ENCODE measurements around the gene FAH. TPM values are rescaled to one million over a fixed set of nuclear protein-coding genes. Genes with fewer than 3 reads are reported as not detected.

The FAH gene
- total RNA-seq, 1 donor from 2014 or later, result 81.4 TPM

DNA sequence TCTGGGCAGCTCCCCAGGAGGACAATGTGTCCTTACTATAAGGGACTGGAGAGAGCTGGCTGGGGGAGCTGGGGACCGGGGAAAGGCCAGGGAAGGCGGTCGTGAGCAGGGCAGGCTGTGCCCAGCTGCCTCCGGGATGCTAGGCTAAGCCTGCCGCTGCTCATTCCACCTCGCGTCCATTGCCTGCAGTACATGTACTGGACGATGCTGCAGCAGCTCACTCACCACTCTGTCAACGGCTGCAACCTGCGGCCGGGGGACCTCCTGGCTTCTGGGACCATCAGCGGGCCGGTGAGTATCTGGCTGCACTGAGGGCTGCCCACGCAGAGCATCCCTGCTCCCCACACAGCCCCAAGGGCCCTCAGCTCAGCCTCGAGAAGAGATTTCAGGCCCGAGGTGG, 27.1 kb downstream of the FAH start:
- peaks cover 25% of the 10 kb centered on the region for H3K36me3 Mint-ChIP-seq (ENCODE audit: low read depth)
- no peak overlapping the region for H3K4me3 Mint-ChIP-seq
- intact Hi-C loops (cut with micrococcal nuclease), result loop anchor here (2.0 kb wide), 1 partner anchor 799 kb away; no protein-coding TSS in a partner anchor
- H3K27me3 Mint-ChIP-seq (ENCODE audit: insufficient read depth), result no peaks in the 10 kb centered on the region
- H3K9me3 Mint-ChIP-seq, result no peaks in the 10 kb centered on the region
- no peaks in the 10 kb centered on the region for H3K4me1 Mint-ChIP-seq (ENCODE audit: low read depth)
- no peak overlapping the region for H3K27ac Mint-ChIP-seq
- no peak for DNase-seq (ENCODE audit: low spot score)

DNA sequence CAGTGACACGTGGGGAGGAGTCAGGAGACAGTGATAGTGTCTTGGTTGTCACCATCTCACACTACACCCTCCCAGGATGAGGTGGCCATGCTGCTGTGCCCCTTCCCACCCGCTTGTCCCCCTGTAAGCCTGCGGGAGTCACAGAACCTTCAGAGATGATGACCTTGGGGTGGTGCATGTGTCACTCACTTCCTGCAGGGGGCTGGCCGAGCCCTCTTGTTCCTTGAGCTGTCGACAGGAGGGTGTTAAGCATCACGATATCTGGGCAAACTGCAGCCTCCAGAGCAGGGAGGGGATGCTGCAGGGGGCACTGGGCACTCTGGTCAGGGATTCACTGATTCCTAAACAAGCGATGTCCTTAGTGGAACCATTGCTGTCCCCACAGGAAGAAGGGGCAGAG, 27.7 kb downstream of the FAH start:
- DNase-seq (ENCODE audit: low spot score), result no peak
- peaks cover 28% of the 10 kb centered on the region for H3K36me3 Mint-ChIP-seq (ENCODE audit: low read depth)
- no peak overlapping the region for H3K4me3 Mint-ChIP-seq
- no peaks in the 10 kb centered on the region for H3K9me3 Mint-ChIP-seq
- no peaks in the 10 kb centered on the region for H3K27me3 Mint-ChIP-seq (ENCODE audit: insufficient read depth)
- no peak overlapping the region for H3K27ac Mint-ChIP-seq
- H3K4me1 Mint-ChIP-seq (ENCODE audit: low read depth), result no peaks in the 10 kb centered on the region
- intact Hi-C loops (cut with micrococcal nuclease), result no loop called here

DNA sequence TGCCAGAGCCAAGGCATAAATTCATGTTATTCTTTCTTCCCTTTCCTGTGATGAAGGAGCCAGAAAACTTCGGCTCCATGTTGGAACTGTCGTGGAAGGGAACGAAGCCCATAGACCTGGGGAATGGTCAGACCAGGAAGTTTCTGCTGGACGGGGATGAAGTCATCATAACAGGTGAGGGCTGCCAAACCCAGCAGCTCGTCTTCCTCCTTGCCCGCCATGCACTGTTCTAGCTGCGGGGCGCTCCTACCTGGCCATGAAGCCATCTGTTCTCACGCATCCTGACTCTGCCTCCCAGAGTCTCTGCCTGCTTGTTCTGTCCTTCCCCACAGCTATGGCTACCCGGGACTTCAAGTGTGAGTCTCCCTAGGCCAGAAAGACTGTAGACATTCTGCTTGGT, 28.2 kb downstream of the FAH start:
- no peak for DNase-seq (ENCODE audit: low spot score)
- intact Hi-C loops (cut with micrococcal nuclease), result no loop called here
- H3K27me3 Mint-ChIP-seq (ENCODE audit: insufficient read depth), result no peaks in the 10 kb centered on the region
- H3K4me1 Mint-ChIP-seq (ENCODE audit: low read depth), result no peaks in the 10 kb centered on the region
- peaks cover 26% of the 10 kb centered on the region for H3K36me3 Mint-ChIP-seq (ENCODE audit: low read depth)
- no peak overlapping the region for H3K4me3 Mint-ChIP-seq
- no peak overlapping the region for H3K27ac Mint-ChIP-seq
- H3K9me3 Mint-ChIP-seq, result no peaks in the 10 kb centered on the region

DNA sequence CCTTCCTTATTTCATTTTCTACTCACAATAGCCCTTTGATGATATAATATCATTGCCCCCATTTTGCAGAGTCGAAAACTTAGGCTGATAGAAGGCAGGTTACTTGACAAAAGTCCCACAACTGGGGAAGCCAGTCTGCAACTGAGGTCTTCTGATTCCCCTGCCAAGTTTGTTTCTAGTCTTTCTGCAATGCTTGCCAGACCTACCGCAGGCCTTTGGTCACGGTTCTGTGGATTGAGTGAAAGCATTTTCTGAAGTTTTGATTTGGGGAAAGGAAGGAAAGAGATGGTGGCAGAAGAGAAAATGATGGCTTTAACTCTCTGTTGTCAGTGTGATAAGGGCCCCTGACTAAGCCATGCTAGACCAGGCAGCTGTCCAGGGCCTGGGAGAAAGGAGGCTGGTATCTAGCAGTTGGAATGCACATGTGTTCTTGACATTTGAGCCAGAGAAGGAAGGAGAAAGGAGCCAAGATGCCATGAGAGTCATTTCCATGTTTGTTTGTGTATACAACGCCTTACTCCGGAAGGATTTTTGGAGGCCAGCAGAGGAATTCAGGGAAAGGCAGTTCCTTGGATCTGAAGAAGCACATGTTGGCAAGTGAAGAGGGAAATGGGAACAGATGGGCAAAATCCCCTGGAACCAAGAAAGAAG, 29.9 kb downstream of the FAH start:
- Mint-ChIP-seq H3K4me3 (no peak overlapping the region), H3K36me3 (ENCODE audit: low read depth) (peaks cover 40% of the 10 kb centered on the region), H3K4me1 (ENCODE audit: low read depth) (no peaks in the 10 kb centered on the region), H3K9me3 (no peaks in the 10 kb centered on the region), H3K27me3 (ENCODE audit: insufficient read depth) (no peaks in the 10 kb centered on the region), H3K27ac (no peak overlapping the region)
- intact Hi-C loops (cut with micrococcal nuclease), result no loop called here
- DNase-seq (ENCODE audit: low spot score), result no peak

DNA sequence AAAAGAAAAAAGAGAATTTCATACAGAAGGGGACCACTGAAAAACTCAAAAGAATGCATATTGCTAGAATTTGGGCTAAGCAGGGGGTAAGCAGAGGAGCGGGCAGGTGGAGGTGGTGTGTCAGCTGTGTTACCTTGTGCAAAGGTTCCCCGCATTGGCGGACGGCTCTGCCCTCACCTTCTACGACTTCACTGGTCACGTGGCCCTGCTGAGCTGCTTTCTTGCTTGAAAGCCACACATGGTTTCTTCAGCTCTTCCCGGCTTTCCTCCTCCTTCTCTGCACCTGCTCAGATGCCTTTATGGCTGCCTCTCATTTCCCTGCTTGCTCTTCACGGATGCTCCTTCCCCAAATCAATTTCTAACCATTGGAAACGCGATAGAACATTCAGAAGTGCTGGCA, 30.5 kb downstream of the FAH start:
- DNase-seq (ENCODE audit: low spot score), result no peak
- Mint-ChIP-seq H3K27ac (no peak overlapping the region), H3K9me3 (no peaks in the 10 kb centered on the region), H3K4me1 (ENCODE audit: low read depth) (no peaks in the 10 kb centered on the region), H3K27me3 (ENCODE audit: insufficient read depth) (no peaks in the 10 kb centered on the region), H3K36me3 (ENCODE audit: low read depth) (peaks cover 41% of the 10 kb centered on the region), H3K4me3 (no peak overlapping the region)
- intact Hi-C loops (cut with micrococcal nuclease), result no loop called here

DNA sequence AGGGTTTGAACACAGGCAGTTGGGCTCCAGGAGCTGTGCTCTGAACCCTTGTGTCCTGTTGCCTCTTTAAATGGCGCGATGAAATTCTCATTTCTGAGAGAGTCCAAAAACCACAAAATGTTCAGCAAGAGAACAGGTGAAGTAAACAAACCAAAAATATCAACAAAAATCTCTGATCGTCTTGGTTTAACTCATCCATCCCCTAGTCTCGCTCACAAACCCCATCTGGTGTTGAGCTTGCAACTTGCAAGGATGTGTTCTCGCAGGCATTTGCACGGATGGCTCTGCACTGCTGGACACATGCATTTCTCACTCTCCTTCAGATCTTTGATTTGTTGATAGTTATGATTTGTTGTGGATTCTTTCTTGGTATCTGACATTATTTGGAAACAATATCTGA, 31.1 kb downstream of the FAH start:
- no peak overlapping the region for H3K27ac Mint-ChIP-seq
- H3K4me3 Mint-ChIP-seq, result no peak overlapping the region
- H3K36me3 Mint-ChIP-seq (ENCODE audit: low read depth), result peaks cover 41% of the 10 kb centered on the region
- H3K9me3 Mint-ChIP-seq, result no peaks in the 10 kb centered on the region
- DNase-seq (ENCODE audit: low spot score), result no peak
- intact Hi-C loops (cut with micrococcal nuclease), result no loop called here
- no peaks in the 10 kb centered on the region for H3K4me1 Mint-ChIP-seq (ENCODE audit: low read depth)
- H3K27me3 Mint-ChIP-seq (ENCODE audit: insufficient read depth), result no peaks in the 10 kb centered on the region

DNA sequence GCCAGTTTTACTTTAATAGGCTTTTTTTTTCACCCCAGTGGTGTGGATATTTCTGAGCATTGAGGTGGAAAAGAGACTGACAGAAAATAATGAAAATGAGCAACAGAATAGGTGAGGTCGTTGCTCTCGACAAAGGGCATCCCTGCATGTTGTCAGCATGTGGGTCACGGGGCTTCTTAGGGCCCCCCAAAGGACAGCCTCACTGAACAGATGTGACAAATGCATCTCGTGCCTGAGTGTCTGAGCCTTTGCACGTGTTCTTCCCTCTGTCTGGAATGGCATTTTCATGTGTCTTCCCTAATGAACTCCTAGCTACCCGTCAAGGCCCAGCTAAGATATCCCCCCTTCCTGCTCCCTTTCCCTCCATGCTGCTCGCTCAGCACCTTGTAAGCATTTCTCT, 31.8 kb downstream of the FAH start:
- Mint-ChIP-seq H3K9me3 (no peaks in the 10 kb centered on the region), H3K27me3 (ENCODE audit: insufficient read depth) (no peaks in the 10 kb centered on the region), H3K4me3 (no peak overlapping the region), H3K36me3 (ENCODE audit: low read depth) (peaks cover 41% of the 10 kb centered on the region), H3K4me1 (ENCODE audit: low read depth) (no peaks in the 10 kb centered on the region), H3K27ac (no peak overlapping the region)
- intact Hi-C loops (cut with micrococcal nuclease), result no loop called here
- DNase-seq (ENCODE audit: low spot score), result no peak

DNA sequence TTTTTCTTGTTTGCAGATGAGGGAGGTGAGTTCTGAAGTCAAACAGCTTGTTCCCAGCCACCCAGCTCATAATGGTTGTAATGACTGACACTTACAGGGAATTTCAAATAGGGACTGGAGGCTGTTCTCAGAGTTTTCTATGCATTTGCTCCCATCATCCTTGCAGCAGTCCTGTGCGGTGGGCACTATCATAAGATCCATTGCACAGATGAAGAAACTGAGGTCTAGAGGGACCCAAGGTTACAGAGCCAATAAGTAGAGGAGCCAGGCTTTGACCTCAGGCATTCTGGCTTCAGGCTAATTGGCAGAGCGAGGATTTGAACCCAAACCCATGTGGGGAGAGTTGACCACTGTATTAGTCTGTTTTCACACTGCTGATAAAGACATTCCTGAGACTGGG, 32.4 kb downstream of the FAH start:
- Mint-ChIP-seq H3K9me3 (no peaks in the 10 kb centered on the region), H3K27ac (no peak overlapping the region), H3K4me3 (no peak overlapping the region), H3K27me3 (ENCODE audit: insufficient read depth) (no peaks in the 10 kb centered on the region), H3K36me3 (ENCODE audit: low read depth) (peaks cover 39% of the 10 kb centered on the region), H3K4me1 (ENCODE audit: low read depth) (no peaks in the 10 kb centered on the region)
- no peak for DNase-seq (ENCODE audit: low spot score)
- intact Hi-C loops (cut with micrococcal nuclease), result no loop called here

DNA sequence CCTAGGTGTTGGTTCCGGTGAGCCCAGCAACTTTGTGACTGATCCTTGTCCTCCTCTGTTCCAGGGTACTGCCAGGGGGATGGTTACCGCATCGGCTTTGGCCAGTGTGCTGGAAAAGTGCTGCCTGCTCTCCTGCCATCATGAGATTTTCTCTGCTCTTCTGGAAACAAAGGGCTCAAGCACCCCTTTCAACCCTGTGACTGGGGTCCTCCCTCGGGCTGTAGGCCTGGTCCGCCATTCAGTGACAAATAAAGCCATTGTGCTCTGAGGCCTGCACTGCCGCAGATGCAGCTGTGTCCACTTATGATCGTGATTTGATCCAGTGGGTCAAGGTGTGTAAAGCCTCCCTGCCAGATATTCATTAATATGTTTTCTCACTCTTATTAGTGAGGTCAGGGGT, 33.3 kb downstream of the FAH start:
- no peak overlapping the region for H3K27ac Mint-ChIP-seq
- H3K4me1 Mint-ChIP-seq (ENCODE audit: low read depth), result no peaks in the 10 kb centered on the region
- intact Hi-C loops (cut with micrococcal nuclease), result no loop called here
- DNase-seq (ENCODE audit: low spot score), result no peak
- no peak overlapping the region for H3K4me3 Mint-ChIP-seq
- no peaks in the 10 kb centered on the region for H3K27me3 Mint-ChIP-seq (ENCODE audit: insufficient read depth)
- no peaks in the 10 kb centered on the region for H3K9me3 Mint-ChIP-seq
- peaks cover 39% of the 10 kb centered on the region for H3K36me3 Mint-ChIP-seq (ENCODE audit: low read depth)

DNA sequence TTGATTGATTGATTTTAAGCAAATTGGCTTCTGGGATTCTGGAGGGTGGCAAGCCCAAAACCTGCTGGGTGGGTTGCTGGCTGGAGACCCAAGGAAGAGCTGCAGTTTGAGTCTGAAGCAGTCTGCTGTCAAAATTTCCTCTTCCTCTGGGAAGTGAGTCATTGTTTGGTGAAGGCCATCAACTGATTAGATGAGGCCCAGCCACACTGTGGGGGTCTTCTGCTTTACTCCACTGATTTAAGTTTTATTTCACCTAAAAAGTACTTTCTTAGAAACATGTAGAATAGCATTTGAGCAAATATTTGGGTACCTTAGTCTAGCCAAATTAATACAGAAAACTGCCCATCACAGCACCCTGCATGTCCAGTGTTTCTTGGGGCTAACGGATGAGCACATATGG, 33.8 kb downstream of the FAH start:
- Mint-ChIP-seq H3K36me3 (ENCODE audit: low read depth) (peaks cover 39% of the 10 kb centered on the region), H3K4me1 (ENCODE audit: low read depth) (no peaks in the 10 kb centered on the region), H3K9me3 (no peaks in the 10 kb centered on the region), H3K27me3 (ENCODE audit: insufficient read depth) (no peaks in the 10 kb centered on the region), H3K4me3 (no peak overlapping the region), H3K27ac (no peak overlapping the region)
- intact Hi-C loops (cut with micrococcal nuclease), result no loop called here
- no peak for DNase-seq (ENCODE audit: low spot score)

DNA sequence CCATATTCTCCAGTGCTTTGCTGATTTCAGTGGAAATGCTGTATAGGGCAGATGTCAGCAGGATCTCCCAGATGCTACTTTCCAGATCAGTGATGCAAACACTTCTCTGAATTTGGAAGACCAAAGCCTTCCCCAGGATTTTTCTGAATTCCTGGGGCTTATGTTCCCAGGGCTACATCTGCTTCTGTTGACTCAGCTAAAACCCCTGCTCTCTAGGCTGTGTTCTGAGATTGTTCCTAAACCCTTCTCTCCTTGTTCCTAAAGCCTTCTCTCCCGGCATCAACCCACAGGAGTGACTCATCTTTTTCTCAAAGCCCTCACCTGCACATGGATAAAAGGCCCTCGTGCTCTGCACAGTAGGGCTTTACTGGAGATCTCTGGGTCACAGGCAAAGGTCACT, 35.5 kb downstream of the FAH start:
- intact Hi-C loops (cut with micrococcal nuclease), result no loop called here

DNA sequence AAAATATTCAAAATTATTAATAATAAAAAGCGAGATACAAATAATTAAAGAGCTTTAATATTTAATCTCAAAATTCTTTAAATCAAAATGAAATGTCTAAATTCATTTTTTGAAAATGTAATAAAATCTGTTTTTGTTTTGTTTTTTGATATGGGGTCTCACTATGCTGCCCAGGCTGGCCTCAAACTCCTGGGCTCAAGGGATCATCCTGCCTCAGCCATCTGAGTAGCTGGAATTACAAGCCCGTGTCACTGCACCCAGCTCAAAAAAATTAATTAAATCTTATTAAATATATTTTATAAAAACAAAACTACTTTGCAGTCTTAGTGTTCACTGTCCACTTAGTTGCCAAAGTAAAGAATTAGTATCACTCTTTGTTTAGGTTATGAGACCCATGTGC, 38.4 kb downstream of the FAH start:
- no peaks in the 10 kb centered on the region for H3K9me3 Mint-ChIP-seq
- H3K4me1 Mint-ChIP-seq (ENCODE audit: low read depth), result no peaks in the 10 kb centered on the region
- peaks cover 15% of the 10 kb centered on the region for H3K36me3 Mint-ChIP-seq (ENCODE audit: low read depth)
- H3K27ac Mint-ChIP-seq, result no peak overlapping the region
- no peak overlapping the region for H3K4me3 Mint-ChIP-seq
- intact Hi-C loops (cut with micrococcal nuclease), result no loop called here
- peaks cover 3% of the 10 kb centered on the region for H3K27me3 Mint-ChIP-seq (ENCODE audit: insufficient read depth)
- DNase-seq (ENCODE audit: low spot score), result no peak

More for the DNA sequence above, 35.5 kb downstream of the FAH start:
- no peaks in the 10 kb centered on the region for H3K4me1 Mint-ChIP-seq (ENCODE audit: low read depth)
- DNase-seq (ENCODE audit: low spot score), result no peak
- peaks cover 29% of the 10 kb centered on the region for H3K36me3 Mint-ChIP-seq (ENCODE audit: low read depth)
- H3K9me3 Mint-ChIP-seq, result no peaks in the 10 kb centered on the region
- no peaks in the 10 kb centered on the region for H3K27me3 Mint-ChIP-seq (ENCODE audit: insufficient read depth)
- H3K27ac Mint-ChIP-seq, result no peak overlapping the region
- H3K4me3 Mint-ChIP-seq, result no peak overlapping the region

DNA sequence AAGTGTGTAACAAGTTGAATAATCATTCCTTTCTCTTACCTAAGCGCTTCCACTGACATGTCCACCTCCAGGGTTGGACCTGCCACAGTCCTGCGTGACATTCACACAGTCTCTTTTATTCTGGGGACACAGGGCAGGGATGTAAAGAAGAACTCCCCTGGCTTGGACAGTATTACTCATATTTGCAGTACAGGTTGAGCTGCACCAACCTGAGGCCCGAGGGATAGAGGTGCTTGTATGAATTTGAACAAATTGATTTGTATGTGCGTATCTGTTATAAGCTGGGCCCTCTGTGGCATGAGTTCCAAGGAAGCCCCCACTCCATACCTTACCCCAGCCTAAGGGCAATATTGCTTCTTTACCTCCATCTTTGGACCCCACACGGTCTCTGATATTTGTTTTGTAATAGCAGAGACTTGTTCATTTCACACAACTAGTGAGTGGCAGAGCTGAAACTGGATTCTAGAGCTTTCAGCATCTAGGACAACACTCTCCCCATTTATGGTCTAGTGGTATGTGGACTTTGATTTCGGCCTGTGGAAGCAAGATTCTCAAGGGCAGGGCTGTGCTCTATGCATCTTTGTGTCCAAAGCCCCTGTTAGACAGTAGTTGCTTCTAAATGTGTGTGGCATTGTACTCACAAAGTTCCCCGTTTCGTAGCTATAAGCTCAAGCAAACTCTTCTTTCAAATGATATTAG, 39.2 kb downstream of the FAH start:
- Mint-ChIP-seq H3K36me3 (ENCODE audit: low read depth) (peaks cover 8% of the 10 kb centered on the region), H3K27ac (no peak overlapping the region), H3K27me3 (ENCODE audit: insufficient read depth) (peaks cover 3% of the 10 kb centered on the region), H3K4me3 (no peak overlapping the region), H3K9me3 (no peaks in the 10 kb centered on the region), H3K4me1 (ENCODE audit: low read depth) (no peaks in the 10 kb centered on the region)
- intact Hi-C loops (cut with micrococcal nuclease), result no loop called here
- DNase-seq (ENCODE audit: low spot score), result no peak

DNA sequence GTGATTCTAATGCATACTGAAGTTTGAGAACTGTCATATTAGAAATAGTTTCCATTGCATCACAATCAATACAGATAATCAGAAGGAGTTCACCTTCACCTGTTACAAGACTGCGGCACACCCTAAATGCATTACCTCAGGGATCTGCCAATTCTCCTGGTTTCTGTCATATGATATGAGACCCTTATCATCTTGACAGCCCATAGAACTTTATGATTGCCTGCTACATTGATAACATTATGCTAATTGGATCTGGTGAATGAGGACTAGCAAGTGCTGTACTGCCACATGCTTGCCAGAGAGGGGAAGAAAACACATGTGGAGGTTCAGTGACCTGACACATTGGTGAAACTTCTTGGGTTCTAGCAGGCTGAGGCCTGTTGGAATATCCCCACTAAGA, 41.4 kb downstream of the FAH start:
- intact Hi-C loops (cut with micrococcal nuclease), result no loop called here
- Mint-ChIP-seq H3K4me3 (no peak overlapping the region), H3K27ac (no peak overlapping the region), H3K27me3 (ENCODE audit: insufficient read depth) (peaks cover 3% of the 10 kb centered on the region), H3K4me1 (ENCODE audit: low read depth) (no peaks in the 10 kb centered on the region), H3K9me3 (no peaks in the 10 kb centered on the region), H3K36me3 (ENCODE audit: low read depth) (no peaks in the 10 kb centered on the region)
- no peak for DNase-seq (ENCODE audit: low spot score)
